HUDEP-2 (cell line): ENCODE results near the gene ITPR1.
"Not testable (repeated sequence)": the region's sequence is repeated elsewhere in the genome, so short reads cannot be mapped to it uniquely, and the experiment has no call there.

Experiments used
- DNase-seq, 76 experiments: peaks; one replicate each; lab custom pipeline; 2025; ENCODE audit not compliant: unreplicated experiment in 76 of 76; lab: John Stamatoyannopoulos, UW

Gene ITPR1

GRCh38 chr3:4751502-4752101, 258.5 kb downstream of the ITPR1 start:
- no peak for DNase-seq

- no peak for DNase-seq
Measured at GRCh38 chr3:4752201-4753072, 259.3 kb downstream of the ITPR1 start.

- DNase-seq: no peak
Measured at GRCh38 chr3:4753073-4753691, 260.0 kb downstream of the ITPR1 start.

- no peak for DNase-seq
Measured at GRCh38 chr3:4754180-4755086, 261.3 kb downstream of the ITPR1 start.

GRCh38 chr3:4755566-4755965, 262.4 kb downstream of the ITPR1 start:
- no peak for DNase-seq

- DNase-seq: no peak
Measured at GRCh38 chr3:4756057-4756775, 263.1 kb downstream of the ITPR1 start.

GRCh38 chr3:4756855-4757574, 263.9 kb downstream of the ITPR1 start:
- DNase-seq: no peak

- no peak for DNase-seq
Measured at GRCh38 chr3:4757575-4758248, 264.6 kb downstream of the ITPR1 start.

GRCh38 chr3:4758249-4758860, 265.2 kb downstream of the ITPR1 start:
- no peak for DNase-seq

- no peak for DNase-seq
Measured at GRCh38 chr3:4758957-4759656, 266.0 kb downstream of the ITPR1 start.

- no peak for DNase-seq
Measured at GRCh38 chr3:4759689-4760312, 266.7 kb downstream of the ITPR1 start.

GRCh38 chr3:4761759-4762158, 268.6 kb downstream of the ITPR1 start:
- no peak for DNase-seq

- not testable (repeated sequence) for DNase-seq
Measured at GRCh38 chr3:4762481-4763230, 269.5 kb downstream of the ITPR1 start.

GRCh38 chr3:4763604-4764247, 270.6 kb downstream of the ITPR1 start:
- no peak for DNase-seq

- no peak for DNase-seq
Measured at GRCh38 chr3:4765212-4765611, 272.1 kb downstream of the ITPR1 start.

GRCh38 chr3:4766263-4766662, 273.1 kb downstream of the ITPR1 start:
- no peak for DNase-seq
